ENCODE measurements around the gene ADRA2B.
A peak's percentile ranks its signal among the peaks of the same experiment; 100 is the strongest.
"Not testable (repeated sequence)": the region's sequence is repeated elsewhere in the genome, so short reads cannot be mapped to it uniquely, and the experiment has no call there.

ADRA2B gene

DNA sequence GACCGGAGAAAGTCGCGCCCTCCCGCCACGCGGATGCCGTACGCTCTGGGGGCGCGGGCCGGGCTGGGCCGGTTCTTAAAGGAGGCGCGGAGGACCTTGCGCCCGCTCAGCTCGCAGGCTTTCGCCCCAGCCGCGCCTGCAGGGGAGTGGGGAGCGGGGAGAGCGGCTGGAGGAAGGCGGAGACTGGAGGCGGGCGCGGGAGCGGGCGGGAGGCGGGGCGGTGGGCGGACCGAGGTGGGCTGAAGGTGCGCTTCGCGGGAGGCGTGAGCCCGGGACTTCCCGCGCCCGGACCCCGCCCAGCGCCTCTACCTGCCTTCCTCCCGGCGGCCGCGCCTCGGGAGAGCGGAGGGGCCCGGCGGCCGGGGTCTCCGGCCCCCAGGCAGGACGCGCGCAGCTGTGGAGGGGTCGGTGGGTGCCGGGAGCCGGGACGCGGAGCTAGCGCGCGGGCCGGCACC lies at the start of gene ADRA2B:
ADRA2B (minus strand) TSS at position 148 of the 455 bp plus-strand sequence. CDS start 422 bp downstream, outside the sequence.
- no peak for DNase-seq (ENCODE audit: low spot score)

DNA sequence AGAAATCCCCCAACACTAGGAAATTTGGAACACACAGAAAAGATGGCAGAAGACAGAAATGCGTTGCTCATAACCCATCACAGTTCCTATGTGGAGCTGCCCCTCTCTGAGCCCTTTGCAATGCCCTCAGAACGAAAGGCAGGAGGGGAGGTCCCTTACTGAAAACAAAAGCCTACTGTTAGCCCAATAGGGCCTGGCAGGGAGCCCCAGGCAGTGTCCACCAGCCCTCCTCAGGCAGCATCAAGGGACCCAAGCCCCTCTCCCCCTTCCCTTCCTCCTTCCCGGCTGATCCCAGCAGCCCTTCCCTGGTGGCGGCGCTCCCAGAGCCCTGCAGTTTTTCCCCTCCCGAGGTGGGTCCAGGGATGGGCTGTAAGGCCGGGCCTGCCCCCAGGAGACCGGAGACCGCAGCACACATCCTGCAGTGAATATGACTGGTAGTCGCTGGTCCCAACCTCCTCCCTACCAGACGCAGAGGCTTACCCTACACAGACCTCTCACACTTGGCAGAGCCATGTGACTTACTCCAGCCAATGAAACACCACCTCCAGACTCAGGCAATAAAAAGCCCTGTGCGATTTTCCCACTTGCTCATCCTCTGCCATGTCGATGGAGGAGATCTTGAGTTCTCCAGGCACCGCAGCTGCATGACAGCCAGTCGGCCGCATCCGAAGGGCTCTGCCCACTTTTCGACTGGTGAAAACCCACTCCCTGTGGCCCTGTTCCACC lies 48.3 kb upstream of the ADRA2B start:
- no peak for DNase-seq (ENCODE audit: low spot score)

DNA sequence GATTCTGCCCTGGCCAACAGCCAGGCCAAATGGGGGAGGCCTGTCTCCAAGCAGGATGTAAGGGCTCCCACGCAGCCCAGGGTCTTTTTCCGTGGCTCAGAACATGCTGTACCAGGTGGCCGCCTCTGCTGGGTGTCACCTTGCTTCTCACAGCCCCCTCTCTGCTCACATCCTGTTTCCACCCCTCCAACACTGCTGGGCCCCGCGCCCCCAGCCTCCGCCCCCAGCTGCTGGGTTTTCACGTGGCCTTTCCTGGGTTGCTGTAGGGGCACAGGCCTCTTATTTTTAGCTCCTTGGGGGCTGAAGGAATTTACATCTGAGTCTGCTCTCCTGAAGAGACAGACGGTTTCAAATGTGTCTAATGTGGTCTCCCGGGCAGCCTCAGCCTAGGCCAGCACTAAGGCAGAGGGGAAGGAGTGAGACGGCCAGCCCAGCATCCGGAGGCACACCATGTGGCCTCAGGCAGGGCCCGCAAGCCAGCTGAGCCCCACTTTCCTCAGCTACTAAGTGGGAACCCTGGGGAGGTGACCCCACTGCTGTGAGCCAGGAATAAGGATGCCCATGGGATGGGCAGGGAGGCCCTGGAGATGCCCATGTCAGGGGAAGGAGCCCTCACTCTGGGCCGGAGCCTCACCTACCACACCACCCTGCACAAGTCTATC lies 47.5 kb upstream of the ADRA2B start:
- DNase-seq (ENCODE audit: low spot score), result no peak

DNA sequence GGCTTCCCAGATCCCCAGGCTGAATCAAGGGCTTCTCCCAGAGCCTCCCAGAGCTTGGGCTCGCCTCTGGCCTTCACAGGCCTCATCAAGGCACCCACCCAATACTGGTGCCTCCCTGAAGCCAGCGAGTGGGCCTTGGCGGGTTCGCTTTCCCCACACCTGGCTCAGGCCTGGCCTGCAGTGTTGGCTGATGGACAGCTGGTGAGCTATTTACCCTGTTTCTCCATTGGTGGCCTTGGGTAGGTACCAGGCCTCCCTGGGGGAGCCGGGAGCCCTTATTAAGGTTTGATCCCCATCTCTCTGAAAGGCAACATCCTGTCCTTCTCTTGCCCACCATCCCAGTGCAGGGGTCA lies 47.0 kb upstream of the ADRA2B start:
- DNase-seq (ENCODE audit: low spot score), result no peak

DNA sequence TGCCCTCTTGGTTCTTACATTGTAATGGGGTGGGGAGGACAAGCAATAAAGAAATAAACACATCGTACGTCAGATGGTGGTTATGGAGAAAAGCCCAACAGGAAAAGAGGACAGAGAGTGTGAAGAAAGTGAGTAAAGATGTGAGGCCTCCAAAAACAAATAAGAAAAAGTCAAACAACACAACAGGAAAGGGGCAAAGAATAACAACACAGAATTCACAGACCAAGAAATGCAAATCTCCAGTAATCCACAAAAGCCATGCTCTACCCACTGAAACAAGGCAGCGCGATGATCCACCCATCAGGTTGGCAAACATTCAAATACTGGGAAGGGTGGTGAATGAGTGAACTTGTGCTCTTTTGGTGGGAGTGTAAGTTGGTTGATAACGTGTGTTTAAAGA lies 45.5 kb upstream of the ADRA2B start:
- peak; percentile 35 for DNase-seq (ENCODE audit: low spot score)

DNA sequence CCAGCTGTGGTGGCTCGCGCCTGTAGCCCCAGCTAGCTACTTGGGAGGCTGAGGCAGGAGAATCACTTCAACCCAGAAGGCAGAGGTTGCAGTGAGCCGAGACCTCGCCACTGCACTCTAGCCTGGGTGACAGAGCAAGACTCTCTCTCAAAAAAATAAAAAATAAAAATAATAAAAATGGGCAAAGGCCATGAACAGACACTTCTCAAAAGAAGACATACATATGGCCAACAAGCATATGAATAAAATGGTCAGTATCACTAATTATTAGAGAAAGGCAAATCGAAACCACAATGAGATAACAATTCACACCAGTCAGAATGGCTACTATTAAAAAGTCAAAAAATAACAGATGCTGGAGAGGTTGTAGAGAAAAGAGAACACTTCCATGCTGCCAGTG lies 44.0 kb upstream of the ADRA2B start:
- not testable (repeated sequence) for DNase-seq (ENCODE audit: low spot score)

DNA sequence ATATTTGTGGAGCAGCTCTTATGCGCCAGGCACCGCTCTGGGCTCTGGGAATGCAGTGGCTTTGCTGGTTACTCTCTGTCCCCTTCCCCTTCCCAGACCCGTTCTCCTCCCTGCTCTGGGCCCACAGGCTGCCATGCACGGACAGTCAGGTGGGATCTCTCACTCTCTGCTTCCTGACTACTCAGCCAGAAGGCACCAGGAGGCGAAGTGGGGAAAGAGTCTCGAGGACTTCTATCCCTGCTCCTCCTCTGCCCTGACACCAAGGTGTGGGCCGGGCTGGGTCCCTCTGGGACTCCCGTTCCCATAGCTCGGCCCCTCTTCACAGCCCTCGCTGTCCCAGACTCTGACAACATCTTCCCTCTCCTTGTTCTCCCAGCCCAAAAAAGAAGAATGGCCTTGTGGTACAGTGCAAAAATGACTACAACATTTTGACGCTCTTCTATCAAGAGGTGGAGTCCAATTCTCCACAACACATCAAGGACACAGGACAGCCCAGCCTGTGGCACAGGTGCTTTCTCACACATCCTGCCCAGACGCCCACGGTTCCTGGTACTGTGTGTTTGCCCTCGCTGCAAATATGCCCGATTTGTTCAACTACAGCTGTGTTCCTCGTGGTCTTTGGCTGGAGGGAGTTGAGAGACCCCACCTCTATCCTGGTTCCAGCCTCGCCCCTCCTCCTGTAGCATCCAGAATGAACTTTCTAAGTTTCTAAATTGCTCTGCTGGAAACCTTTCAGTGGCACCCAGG lies 42.9 kb upstream of the ADRA2B start:
- DNase-seq (ENCODE audit: low spot score), result no peak

DNA sequence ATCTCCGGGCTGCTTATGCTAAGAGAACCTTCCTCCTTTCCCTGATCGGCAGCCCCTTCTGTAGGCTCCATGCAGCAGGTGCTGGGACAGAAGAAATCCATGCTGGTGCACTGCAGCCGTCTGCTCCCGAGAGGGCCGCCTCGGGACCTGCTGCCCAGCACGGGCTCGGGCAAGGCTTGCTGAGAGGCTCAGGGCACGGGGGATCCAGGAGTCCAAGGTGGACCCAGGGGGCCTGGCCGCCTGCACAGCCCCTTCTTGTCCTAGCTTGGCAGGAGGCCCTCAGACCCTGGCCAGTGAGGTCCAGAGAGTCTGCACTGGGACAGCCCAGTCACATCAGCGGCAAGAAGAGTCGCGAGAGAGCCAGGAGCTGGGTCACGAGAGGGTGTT lies 42.2 kb upstream of the ADRA2B start:
- no peak for DNase-seq (ENCODE audit: low spot score)

DNA sequence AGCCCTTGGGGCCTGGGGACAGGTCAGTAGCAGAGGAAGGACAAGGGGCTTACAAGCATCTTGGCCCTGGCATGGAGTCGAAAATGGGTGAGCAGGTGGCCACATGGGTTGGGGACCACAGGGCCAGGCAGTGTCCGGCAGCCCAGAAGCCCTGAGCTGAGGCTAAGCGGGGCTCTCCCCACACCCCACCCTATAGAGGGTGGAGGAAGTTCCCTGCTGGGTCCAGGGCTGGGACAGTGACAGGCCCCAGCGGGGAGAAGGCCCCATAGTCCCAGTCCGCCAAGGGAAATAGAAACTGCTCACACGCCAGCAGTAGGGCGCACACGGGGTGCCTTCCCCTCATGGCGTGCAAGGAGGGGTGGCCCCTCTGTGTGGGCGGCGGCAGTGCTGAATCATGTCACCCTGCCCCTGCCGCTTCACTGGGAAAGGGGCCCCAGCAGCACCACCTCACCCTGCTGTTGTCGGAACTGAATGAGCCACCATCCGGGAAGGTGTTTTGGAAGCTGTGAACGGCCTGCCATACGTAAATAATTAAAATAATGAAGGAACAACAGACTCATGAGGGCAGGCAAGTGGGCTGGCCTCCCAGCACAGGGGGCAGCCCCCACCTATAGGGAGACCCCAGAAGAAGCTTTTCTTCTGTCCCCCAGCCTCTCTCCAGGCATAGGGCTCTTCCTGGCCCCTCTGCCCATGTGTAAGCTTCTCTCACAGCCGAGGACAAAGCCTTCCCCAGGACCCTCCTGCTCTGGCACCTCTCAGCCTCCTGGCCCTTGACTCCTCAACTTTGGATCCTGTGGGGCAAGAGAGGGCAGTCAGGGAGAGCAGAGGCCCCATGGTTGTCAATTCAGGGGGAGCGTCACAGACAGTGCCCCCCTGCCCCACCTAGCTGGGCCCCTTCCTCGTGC lies 41.5 kb upstream of the ADRA2B start:
- no peak for DNase-seq (ENCODE audit: low spot score)

DNA sequence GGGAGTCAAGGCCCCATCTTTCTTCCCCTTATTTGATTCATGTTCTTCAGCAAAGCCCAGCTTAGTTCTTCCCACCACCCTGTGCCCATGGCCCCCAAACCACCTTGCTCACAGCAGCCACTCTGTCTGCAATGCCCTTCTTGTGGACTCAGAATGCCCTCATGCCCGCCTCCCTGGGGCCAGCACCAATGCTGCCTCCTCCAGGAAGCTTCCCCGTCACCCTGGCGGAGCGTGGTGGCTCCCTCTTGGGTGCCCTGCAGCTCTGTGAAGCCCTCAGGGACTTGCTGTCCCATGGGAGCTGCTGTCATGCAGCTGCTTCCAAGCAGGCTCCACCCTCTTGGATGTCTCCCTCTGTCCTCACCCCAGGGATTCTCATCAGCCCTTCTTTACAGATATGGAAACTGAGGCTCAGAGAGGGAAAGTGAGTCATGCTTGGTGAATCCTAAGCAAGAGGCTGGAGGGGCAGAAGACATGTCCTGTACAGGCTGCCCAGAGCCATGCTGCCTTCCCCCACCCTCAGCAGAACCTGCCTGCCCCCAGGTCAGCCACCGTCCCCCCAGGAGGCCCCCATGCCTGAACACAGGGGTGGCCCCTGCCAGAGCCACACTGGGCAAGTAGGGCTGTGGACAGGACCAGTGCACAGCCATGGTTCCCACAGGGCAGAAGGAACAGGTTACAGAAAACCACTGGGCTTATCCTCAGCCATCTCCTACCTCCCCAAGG lies 40.7 kb upstream of the ADRA2B start:
- no peak for DNase-seq (ENCODE audit: low spot score)

DNA sequence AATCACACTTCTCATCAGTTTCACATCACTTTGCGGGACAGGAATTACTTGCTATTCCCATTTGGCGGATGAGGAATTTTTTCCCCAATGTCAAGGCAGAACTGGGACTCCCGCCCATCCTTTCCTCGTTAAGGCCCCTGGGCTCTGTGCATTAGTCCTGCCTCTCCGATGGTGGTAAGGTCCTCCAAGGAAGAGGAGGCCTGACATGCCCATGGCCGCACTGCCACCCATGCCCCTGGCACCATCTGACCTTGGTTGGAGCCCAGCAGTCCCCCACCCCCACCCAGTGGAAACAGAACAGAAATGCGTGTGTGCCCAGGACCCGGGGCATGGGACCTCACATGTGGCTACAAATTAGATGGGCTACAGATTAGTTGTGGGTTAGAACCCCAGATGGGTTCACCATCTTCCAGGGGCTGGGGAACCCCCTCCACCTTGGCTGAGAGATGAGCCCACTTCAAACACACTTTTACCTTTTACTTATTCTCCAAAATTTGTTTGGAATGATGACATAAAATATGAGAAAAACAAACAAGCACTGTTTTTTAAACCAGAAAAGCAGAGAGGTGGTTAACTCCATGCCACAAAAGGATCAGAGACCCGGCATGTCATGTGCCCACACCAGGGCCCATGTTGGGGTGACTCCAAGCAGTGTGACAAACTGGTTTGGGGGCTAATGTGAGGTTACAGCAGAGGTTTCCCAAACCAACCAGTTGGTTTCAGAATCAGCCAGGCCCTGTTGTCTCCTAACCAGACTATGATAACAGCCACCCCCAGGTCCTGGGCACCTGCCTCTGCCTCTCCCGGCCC lies 39.8 kb upstream of the ADRA2B start:
- no peak for DNase-seq (ENCODE audit: low spot score)

DNA sequence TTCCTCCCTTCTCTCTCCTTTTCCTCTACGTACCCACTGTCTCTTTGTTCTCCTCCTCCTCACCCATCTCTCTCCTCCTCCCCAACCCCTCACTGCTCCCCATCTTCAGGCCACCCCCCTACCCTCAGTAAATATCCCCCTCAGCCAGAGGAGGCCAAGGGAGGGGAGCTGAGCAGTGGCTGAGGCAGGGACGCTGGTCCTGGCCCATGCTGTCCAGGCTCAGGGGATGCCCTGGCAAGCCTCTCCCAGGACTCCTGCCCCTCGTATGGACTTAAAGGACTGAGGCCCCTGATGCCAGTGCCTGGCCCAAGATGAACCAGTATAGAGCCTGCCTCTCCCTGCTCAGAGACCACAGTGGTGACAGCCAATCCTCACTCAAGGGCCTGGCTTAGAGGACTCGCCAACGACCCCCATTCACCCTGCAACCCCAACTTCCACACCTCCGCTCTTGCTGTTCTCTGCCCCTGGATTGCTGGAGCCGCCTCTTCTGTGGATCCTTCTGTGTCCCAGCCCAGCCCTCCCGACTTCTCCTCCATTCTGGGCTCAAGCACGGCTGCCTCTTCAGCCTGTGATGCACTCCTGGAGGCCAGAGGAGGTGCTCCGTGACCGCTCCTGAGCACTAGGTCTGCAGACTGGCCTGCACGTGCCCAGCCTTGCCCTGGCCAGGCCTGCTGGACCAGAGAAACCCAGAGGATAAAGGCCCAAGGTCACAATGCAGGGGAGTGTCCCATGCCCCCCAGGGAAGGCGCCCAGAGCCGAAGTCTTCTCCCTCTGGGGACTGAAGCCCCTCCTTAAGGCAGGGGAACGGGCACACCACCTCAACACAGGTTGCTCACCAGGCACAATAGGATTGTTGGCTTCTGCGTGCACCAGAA lies 38.4 kb upstream of the ADRA2B start:
- no peak for DNase-seq (ENCODE audit: low spot score)

DNA sequence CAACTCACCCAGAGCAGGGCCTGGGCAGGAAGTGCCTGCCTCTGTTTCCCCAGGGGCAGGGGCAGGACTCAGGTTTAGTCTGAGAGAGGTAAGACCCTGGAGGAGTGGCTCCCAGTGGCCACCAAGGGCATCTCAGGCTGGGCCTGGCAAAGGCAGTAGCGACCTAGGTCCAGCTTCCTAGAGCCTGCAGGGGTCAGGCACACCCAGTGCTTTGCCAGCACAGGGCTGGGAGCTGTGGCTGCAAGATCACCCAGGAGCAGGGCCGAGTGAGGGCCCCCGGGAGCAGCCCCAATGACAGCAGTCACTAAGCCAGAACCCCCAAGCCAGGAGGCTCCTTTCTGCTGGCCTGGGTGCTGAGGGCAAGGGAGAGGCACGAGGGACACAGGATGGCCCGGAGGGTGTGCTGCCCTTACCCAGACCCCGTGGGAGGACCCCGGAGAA lies 37.6 kb upstream of the ADRA2B start:
- no peak for DNase-seq (ENCODE audit: low spot score)

DNA sequence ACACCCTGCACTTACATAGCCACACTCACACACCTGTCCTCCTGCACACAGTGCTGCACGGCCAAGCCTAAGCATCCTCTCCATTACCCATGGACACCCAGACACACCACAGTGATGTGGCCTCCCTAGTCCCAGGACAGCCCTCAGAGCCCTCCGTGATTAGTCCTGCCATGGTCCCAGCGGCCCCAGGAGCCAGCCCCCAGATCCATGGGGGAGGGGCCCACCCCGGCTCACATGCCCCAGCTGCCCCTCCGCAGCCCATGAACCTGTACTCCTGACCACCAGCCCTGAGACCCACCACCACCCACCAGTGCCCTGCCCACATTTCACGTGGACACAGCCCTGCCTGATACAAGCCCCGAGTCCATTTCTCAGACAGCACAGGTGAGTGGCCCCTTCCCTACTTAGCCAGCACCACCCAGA lies 36.9 kb upstream of the ADRA2B start:
- no peak for DNase-seq (ENCODE audit: low spot score)

DNA sequence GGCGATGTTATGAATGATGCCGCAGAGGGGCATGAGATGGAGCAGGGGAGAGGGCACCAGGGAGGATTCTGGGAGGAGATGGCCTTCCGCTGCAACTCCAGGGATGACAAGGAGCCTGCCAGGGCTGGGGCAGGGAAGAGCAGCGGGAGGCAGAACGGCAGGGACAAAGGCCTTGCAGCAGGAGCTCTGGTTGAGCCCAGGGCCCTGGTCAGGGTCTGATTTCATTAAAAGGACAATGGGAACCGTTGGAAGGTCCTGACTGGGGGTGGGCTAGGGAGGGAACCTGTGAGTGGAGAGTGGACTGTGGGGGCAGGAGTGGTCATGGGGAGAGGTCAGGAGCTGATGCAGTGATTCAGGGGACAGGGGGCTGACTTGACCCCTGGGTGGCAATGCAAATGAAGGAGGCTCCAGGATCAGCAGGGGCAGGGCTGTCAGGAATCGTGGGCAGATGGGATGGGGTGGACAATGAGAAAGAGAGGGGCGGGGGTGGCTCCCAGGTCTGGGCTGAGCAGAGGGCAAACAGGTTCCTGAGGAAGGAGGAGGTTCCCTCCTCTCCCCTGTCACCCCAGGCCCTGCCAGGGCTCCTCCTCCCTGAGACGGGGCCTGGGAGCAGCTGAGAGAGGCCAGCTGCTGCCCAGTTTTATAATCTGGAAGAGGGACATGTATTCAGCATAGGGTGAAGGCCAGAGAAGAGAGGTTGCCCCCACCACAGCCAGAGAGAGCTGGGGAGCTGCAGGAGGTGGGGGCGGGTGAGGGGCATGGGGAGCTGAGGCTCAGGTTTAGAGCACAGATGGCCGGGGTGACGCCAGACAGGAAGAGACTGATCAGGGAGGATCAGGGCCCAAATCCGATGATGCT lies 36.2 kb upstream of the ADRA2B start:
- no peak for DNase-seq (ENCODE audit: low spot score)

DNA sequence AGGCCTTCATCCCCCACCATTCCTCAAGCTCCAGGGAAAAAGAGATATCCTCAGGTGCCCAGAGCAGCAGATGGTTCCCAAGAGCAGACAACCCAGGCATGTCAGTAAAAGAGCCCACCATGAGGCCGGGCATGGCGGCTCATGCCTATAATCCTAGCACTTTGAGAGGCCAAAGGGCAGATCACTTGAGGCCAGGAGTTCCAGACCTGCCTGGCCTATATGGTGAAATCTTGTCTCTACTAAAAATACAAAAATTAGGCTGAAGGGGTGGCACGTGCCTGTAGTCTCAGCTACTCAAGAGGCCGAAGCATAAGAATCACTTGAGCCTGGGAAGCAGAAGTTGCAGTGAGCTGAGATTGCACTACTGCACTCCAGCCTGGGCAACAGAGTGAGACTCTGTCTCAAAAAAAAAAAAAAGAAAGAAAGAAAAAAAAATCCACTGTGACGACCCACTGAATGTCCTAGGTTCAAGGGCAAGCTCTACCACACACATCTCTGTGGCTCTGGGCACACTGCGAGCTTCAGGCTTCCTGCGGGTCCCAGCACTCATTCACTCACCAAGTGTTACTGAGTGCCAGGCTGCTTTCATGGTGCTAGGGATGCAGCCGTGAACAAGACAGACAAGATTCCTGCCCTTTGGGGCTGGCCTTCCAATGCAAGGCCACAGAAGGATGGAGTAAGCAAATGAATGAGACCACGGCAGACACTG lies 35.4 kb upstream of the ADRA2B start:
- no peak for DNase-seq (ENCODE audit: low spot score)

DNA sequence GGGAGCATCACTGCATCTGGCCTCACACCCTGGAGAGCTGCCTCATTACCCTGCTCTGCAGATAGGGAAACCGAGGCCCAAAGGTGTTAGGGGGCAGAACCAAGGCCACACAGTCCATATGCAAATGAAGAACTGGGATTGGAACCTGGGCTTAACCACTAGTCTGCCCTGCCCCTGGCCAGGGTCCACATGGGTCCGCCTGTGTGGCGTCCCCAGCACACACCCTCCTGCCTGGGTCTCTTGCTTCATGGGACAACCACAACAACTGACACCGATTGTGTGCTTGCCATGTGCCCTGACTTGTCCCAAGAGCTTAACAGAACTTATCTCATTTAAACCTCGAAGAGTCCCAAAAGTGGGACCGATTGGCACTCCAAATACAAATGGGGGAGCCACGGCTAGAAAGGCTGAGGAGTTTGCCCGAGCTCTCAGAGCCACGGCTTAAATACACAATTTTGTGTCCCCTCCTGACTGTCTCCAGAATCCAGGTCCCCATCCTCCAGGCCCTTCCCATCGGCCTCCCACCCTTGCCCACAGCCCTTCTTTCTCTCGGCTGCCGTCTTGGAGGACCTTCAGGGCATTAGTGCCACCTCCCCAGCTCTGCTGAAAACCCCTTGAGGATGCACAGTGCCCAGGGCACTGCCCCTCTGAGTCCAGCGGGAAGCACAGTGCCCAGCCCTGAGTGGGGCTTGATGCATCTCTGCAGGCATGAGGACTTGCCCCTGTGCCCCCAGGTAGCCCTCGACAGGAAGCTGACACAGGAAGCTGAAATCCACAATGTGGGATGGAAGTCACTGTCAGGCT lies 34.6 kb upstream of the ADRA2B start:
- DNase-seq (ENCODE audit: low spot score), result no peak

Measured in hematopoietic multipotent progenitor cell treated with erythropoietin and hydrocortisone succinate and interleukin-3 and kit ligand, for 17 days (in vitro differentiated cells).